MCF 10A (cell line): ENCODE data around the gene NAT16. TPM values are rescaled to one million over a fixed set of nuclear protein-coding genes. Genes with fewer than 3 reads are reported as not detected.

Source experiments
- BruUV-seq: library from RNA; stranded (reverse); fragments of 400-500 nt; replicated peaks from 2 replicates; lab custom pipeline; 2021; lab: Mats Ljungman, UMichigan
- CTCF ChIA-PET: fragments of 300-600 bp; sonication (Branson Sonifier 250); formaldehyde crosslinking; extraction: SDS; loops from one replicate; lab custom pipeline; 2021; ENCODE audit warnings: antibody characterized with exemption, inconsistent platforms; lab: Yijun Ruan, JAX
- POLR2A ChIA-PET: fragments of 300-600, 350-650 bp; sonication (Branson Sonifier 250); formaldehyde crosslinking; extraction: SDS; loops from one replicate; lab custom pipeline; 2020; ENCODE audit warnings: antibody characterized with exemption, inconsistent platforms; lab: Yijun Ruan, JAX
- DNase-seq: peaks from one replicate; pipeline ENCODE4 v3.0.0-alpha.2; 2018; ENCODE audit not compliant: unreplicated experiment
- H3K27ac Mint-ChIP-seq: one replicate; pipeline ENCODE4 v1.8.0; 2022; ENCODE audit warnings: mild to moderate bottlenecking, low read depth, mixed read lengths; ENCODE audit not compliant: unreplicated experiment
- H3K27me3 Mint-ChIP-seq: one replicate; pipeline ENCODE4 v1.8.0; 2022; ENCODE audit warnings: mixed read lengths; ENCODE audit not compliant: insufficient read depth, unreplicated experiment
- H3K36me3 Mint-ChIP-seq: one replicate; pipeline ENCODE4 v1.8.0; 2022; ENCODE audit warnings: mild to moderate bottlenecking, moderate library complexity, mixed read lengths; ENCODE audit not compliant: insufficient read depth, unreplicated experiment
- H3K4me1 Mint-ChIP-seq: one replicate; pipeline ENCODE4 v1.8.0; 2022; ENCODE audit warnings: mixed read lengths; ENCODE audit not compliant: insufficient read depth, unreplicated experiment
- H3K4me3 Mint-ChIP-seq: one replicate; pipeline ENCODE4 v1.8.0; 2022; ENCODE audit warnings: mild to moderate bottlenecking, moderate library complexity, mixed read lengths; ENCODE audit not compliant: unreplicated experiment
- H3K9me3 Mint-ChIP-seq: one replicate; pipeline ENCODE4 v1.8.0; 2022; ENCODE audit warnings: mixed read lengths; ENCODE audit not compliant: unreplicated experiment
- intact Hi-C: fragments of 100-400 bp; cut with micrococcal nuclease; formaldehyde crosslinking; loops from 2 replicates; pipeline ENCODE4 v1.14.1; 2022
- total RNA-seq: library from RNA; stranded (reverse); gene quantifications from 2 replicates; pipeline ENCODE4 v1.2.3, GENCODE V29; 2022
- TF ChIP-seq, protein P1 (sequence below): fragments of 200-600 bp; IDR thresholded peaks from one replicate; pipeline ENCODE4 v1.8.0; 2022; ENCODE audit warnings: antibody characterized with exemption, mild to moderate bottlenecking; ENCODE audit not compliant: unreplicated experiment

The NAT16 gene
- total RNA-seq, 1 experiment from 2014 or later: not detected

DNA sequence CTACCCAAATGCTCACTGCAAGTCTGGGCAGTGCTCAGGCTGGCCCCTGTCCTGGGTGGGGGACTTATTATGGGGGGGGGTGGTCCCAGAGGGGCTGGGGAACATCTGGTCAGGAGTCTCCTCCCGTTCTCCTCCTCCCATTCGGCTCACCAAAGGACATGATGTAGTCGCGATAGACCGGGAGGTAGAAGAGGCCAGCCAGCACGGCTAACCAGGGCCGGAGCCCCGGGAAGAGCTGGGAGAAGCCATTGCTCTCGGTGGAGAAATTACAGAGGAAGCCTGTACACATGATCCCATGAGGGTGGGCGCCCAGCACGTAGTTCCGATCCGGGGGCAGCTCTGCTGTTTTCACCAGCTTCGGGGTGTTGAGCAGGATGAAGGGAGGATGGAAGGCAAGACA lies 18.4 kb upstream of the NAT16 start:
- Mint-ChIP-seq H3K4me3 (no peak overlapping the region), H3K9me3 (no peaks in the 10 kb centered on the region), H3K36me3 (no peaks in the 10 kb centered on the region), H3K27me3 (peaks cover 12% of the 10 kb centered on the region), H3K4me1 (no peaks in the 10 kb centered on the region), H3K27ac (no peak overlapping the region)
- no peak for DNase-seq
- ChIA-PET CTCF (interaction anchor here (0.6 kb wide), 2 partner anchors 15 to 178 kb away, joined by 3 read pairs; no protein-coding TSS in a partner anchor), POLR2A (no interaction called here)
- intact Hi-C loops: no loop called here
- no TSS peak for BruUV-seq
- TF ChIP-seq, protein P1, sequence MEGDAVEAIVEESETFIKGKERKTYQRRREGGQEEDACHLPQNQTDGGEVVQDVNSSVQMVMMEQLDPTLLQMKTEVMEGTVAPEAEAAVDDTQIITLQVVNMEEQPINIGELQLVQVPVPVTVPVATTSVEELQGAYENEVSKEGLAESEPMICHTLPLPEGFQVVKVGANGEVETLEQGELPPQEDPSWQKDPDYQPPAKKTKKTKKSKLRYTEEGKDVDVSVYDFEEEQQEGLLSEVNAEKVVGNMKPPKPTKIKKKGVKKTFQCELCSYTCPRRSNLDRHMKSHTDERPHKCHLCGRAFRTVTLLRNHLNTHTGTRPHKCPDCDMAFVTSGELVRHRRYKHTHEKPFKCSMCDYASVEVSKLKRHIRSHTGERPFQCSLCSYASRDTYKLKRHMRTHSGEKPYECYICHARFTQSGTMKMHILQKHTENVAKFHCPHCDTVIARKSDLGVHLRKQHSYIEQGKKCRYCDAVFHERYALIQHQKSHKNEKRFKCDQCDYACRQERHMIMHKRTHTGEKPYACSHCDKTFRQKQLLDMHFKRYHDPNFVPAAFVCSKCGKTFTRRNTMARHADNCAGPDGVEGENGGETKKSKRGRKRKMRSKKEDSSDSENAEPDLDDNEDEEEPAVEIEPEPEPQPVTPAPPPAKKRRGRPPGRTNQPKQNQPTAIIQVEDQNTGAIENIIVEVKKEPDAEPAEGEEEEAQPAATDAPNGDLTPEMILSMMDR: no peak

DNA sequence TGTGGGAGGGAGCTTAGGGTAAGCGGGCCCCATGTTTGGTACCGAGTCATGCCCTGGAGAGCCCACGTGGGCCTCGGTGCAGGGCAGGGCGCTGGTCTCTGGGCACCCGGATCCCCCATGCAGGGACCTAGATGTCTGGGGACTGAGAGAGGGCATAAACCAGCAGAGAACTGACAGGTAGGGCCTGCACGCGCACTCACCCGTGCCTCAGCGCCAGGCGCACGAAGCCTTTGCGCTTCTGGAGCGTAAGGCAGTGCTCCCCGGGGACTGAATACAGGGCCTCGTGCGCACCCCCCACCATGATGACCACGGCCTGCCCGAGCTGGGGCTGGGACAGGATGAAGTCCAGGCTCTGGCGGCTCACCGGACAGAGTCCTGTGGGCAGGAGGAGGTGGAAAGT lies 17.9 kb upstream of the NAT16 start:
- CTCF ChIA-PET: interaction anchor here (0.6 kb wide), 1 partner anchor 178 kb away, joined by 3 read pairs; no protein-coding TSS in a partner anchor
- no TSS peak for BruUV-seq
- H3K27me3 Mint-ChIP-seq: peaks cover 12% of the 10 kb centered on the region

GRCh38 chr7:101195884-101196283 lies 15.8 kb upstream of the NAT16 start:
- no peak for DNase-seq
- no peaks in the 10 kb centered on the region for H3K4me1 Mint-ChIP-seq
- POLR2A ChIA-PET: interaction anchor here (1.3 kb wide), 1 partner anchor 22 kb away, joined by 5 read pairs; the partner anchor contains the start of genes PLOD3 and ZNHIT1
- no peaks in the 10 kb centered on the region for H3K9me3 Mint-ChIP-seq
- TF ChIP-seq, protein P1: no peak
- intact Hi-C loops: no loop called here
- no peak overlapping the region for H3K27ac Mint-ChIP-seq
- BruUV-seq: no TSS peak
- CTCF ChIA-PET: interaction anchor here (0.6 to 8.3 kb wide), 4 partner anchors 32 to 312 kb away, joined by 3 to 203 read pairs (median 3); no protein-coding TSS in a partner anchor
- H3K4me3 Mint-ChIP-seq: no peak overlapping the region
- no peaks in the 10 kb centered on the region for H3K36me3 Mint-ChIP-seq
- peaks cover 8% of the 10 kb centered on the region for H3K27me3 Mint-ChIP-seq

More for the DNA sequence above, 17.9 kb upstream of the NAT16 start:
- no peak overlapping the region for H3K27ac Mint-ChIP-seq
- no peaks in the 10 kb centered on the region for H3K36me3 Mint-ChIP-seq
- POLR2A ChIA-PET: no interaction called here
- no peaks in the 10 kb centered on the region for H3K9me3 Mint-ChIP-seq
- no peak overlapping the region for H3K4me3 Mint-ChIP-seq
- no peaks in the 10 kb centered on the region for H3K4me1 Mint-ChIP-seq
- intact Hi-C loops: no loop called here
- no peak for DNase-seq
- TF ChIP-seq, protein P1: no peak

DNA sequence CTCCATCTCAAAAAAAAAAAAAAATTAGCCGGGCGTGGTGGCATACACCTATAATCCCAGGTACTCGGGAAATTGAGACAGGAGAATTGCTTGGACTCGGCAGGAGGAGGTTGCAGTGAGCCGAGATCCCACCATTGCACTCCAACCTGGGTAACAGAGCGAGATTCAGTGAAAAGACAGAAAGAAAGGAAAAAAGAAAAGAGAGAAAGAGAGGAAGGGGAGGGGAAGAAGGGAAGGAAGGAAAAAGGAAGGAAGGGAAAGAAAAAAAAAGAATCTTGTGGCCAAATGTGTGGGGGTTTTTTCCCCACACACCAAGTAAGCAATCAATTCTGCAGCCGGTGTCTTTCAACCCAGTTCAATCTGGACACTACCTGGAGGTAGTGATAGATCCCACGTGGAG lies 9.0 kb upstream of the NAT16 start:
- TF ChIP-seq, protein P1: no peak

More for the DNA sequence above, 9.0 kb upstream of the NAT16 start:
- Mint-ChIP-seq H3K36me3 (no peaks in the 10 kb centered on the region), H3K4me3 (no peak overlapping the region), H3K27ac (no peak overlapping the region), H3K27me3 (no peaks in the 10 kb centered on the region), H3K4me1 (peaks cover 6% of the 10 kb centered on the region), H3K9me3 (no peaks in the 10 kb centered on the region)
- no TSS peak for BruUV-seq
- DNase-seq: no peak
- POLR2A ChIA-PET: no interaction called here
- intact Hi-C loops: no loop called here
- CTCF ChIA-PET: interaction anchor here (3.8 to 8.3 kb wide), 2 partner anchors 45 kb away, joined by 32 to 203 read pairs; no protein-coding TSS in a partner anchor
